A673 (cell line): Measurements from ENCODE around the gene PARD3. TPM values are rescaled to one million over a fixed set of nuclear protein-coding genes. Genes with fewer than 3 reads are reported as not detected.
"Not testable (repeated sequence)": the region's sequence is repeated elsewhere in the genome, so short reads cannot be mapped to it uniquely, and the experiment has no call there.

Source experiments
- BruUV-seq: library from RNA; stranded (reverse); fragments of 400-500 nt; replicated peaks from 2 replicates; lab custom pipeline; 2021; lab: Mats Ljungman, UMichigan
- CTCF ChIA-PET: fragments of 300-600 bp; sonication (Branson Sonifier 250); formaldehyde crosslinking; loops from one replicate; lab custom pipeline; 2022; ENCODE audit warnings: antibody characterized with exemption; lab: Charles Lee
- POLR2A ChIA-PET: fragments of 300-600 bp; sonication (Branson Sonifier 250); formaldehyde crosslinking; loops from one replicate; lab custom pipeline; 2022; ENCODE audit warnings: antibody characterized with exemption; ENCODE audit not compliant: low non-redundant PET; lab: Charles Lee
- DNase-seq: peaks from one replicate; pipeline ENCODE4 v3.0.0-alpha.2; 2015; ENCODE audit warnings: low spot score
- H3K27ac ChIP-seq: fragments of 200-600 bp; sonication (generic); 2 replicates; pipeline ENCODE4 v1.5.1; 2016; ENCODE audit warnings: mixed run types, low read depth, mild to moderate bottlenecking, mixed read lengths, antibody characterized with exemption, low read length; ENCODE audit not compliant: poor library complexity, severe bottlenecking
- H3K27me3 ChIP-seq: fragments of 200-600 bp; sonication (generic); replicated peaks from 2 replicates; pipeline ENCODE4 v1.6.1; 2017; ENCODE audit warnings: mixed run types, low read depth, mild to moderate bottlenecking, mixed read lengths, antibody characterized with exemption, low read length; ENCODE audit not compliant: insufficient read depth, poor library complexity
- H3K36me3 ChIP-seq: fragments of 200-600 bp; sonication (generic); 2 replicates; pipeline ENCODE4 v1.6.1; 2016; ENCODE audit warnings: mixed run types, mild to moderate bottlenecking, mixed read lengths, antibody characterized with exemption, low read length; ENCODE audit not compliant: insufficient read depth, poor library complexity, severe bottlenecking
- H3K4me1 ChIP-seq: fragments of 200-600 bp; sonication (generic); 2 replicates; pipeline ENCODE4 v1.6.1; 2017; ENCODE audit warnings: mixed run types, mild to moderate bottlenecking, mixed read lengths, antibody characterized with exemption, low read length; ENCODE audit not compliant: insufficient read depth, poor library complexity, severe bottlenecking
- H3K4me3 ChIP-seq: fragments of 200-600 bp; sonication (generic); 2 replicates; pipeline ENCODE4 v1.5.1; 2016; ENCODE audit warnings: low read depth, mixed run types, mild to moderate bottlenecking, mixed read lengths, low read length; ENCODE audit not compliant: poor library complexity, severe bottlenecking
- H3K9me3 ChIP-seq: fragments of 200-600 bp; sonication (generic); 2 replicates; pipeline ENCODE4 v1.6.1; 2016; ENCODE audit warnings: mixed run types, low read depth, mild to moderate bottlenecking, mixed read lengths, antibody characterized with exemption, low read length; ENCODE audit not compliant: poor library complexity, severe bottlenecking
- CTCF ChIP-seq: fragments of 300-800, 200-600 bp; sonication (generic); conservative IDR thresholded peaks from 2 replicates; pipeline ENCODE4 v1.5.1; 2017; ENCODE audit warnings: low read depth, mild to moderate bottlenecking, antibody characterized with exemption, low read length, moderate library complexity, mixed read lengths
- EZH2 ChIP-seq: fragments of 200-600 bp; sonication (generic); IDR thresholded peaks from 2 replicates; pipeline ENCODE4 v1.6.1; 2017; ENCODE audit warnings: borderline replicate concordance, low read depth, mild to moderate bottlenecking, mixed read lengths, antibody characterized with exemption, low read length; ENCODE audit not compliant: poor library complexity, severe bottlenecking
- intact Hi-C: fragments of 100-400 bp; cut with micrococcal nuclease; formaldehyde crosslinking; loops from one replicate; pipeline ENCODE4 v1.10.0; 2022; ENCODE audit not compliant: unreplicated experiment
- total RNA-seq: library from RNA; stranded (reverse); gene quantifications from 2 replicates; pipeline ENCODE4 v1.2.3, GENCODE V29; 2021

PARD3 gene
- total RNA-seq, 1 experiment from 2014 or later = 28.0 TPM

- Histone ChIP-seq H3K9me3 (no peaks in the 10 kb centered on the region), H3K27me3 (peaks cover 21% of the 10 kb centered on the region), H3K4me1 (peaks cover 15% of the 10 kb centered on the region), H3K4me3 (no peak overlapping the region), H3K36me3 (no peaks in the 10 kb centered on the region), H3K27ac (no peak overlapping the region)
- CTCF ChIA-PET = no interaction called here
- POLR2A ChIA-PET = no interaction called here
- TF ChIP-seq EZH2 (no peak), CTCF (no peak)
- DNase-seq = no peak
- intact Hi-C loops = no loop called here
- BruUV-seq = no TSS peak
Observed at GRCh38 chr10:34794835-34795234, 20.3 kb downstream of the PARD3 start.

- H3K9me3 ChIP-seq, H3K4me3 ChIP-seq, H3K36me3 ChIP-seq, DNase-seq, intact Hi-C loops, POLR2A ChIA-PET, H3K27ac ChIP-seq, BruUV-seq: not testable (repeated sequence)
- Histone ChIP-seq H3K4me1 (peaks cover 25% of the 10 kb centered on the region), H3K27me3 (peaks cover 21% of the 10 kb centered on the region)
- CTCF ChIA-PET = interaction anchor here (0.7 kb wide), 1 partner anchor 9 kb away, joined by 4 read pairs; no protein-coding TSS in a partner anchor
Observed at GRCh38 chr10:34793581-34793980, 21.5 kb downstream of the PARD3 start.

DNA sequence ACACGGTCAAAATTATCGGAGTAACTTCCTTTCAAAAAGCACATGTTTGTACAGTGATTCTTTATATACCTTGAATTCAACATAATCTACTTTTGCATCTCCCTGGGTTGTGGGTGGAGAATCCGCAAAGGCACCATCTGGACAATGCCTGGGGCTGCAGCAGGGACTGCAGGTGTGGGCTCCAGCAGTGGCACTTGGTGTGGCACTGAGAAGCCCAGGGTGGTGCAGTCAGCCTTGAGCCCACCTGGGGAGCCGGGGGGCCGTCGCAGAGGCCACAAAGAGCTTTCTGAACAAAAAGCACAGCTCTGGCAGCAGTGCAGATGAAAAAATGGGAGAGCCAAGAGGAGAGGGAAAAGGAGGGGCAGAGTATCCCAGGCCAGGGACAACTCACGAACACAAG, 22.2 kb downstream of the PARD3 start:
- Histone ChIP-seq H3K27me3 (peaks cover 21% of the 10 kb centered on the region), H3K27ac (no peak overlapping the region), H3K4me1 (peaks cover 25% of the 10 kb centered on the region), H3K4me3 (no peak overlapping the region), H3K9me3 (no peaks in the 10 kb centered on the region), H3K36me3 (no peaks in the 10 kb centered on the region)
- ChIA-PET POLR2A (no interaction called here), CTCF (no interaction called here)
- DNase-seq = no peak
- BruUV-seq = no TSS peak
- intact Hi-C loops = no loop called here
- TF ChIP-seq EZH2 = no peak
- no peak for TF ChIP-seq CTCF

DNA sequence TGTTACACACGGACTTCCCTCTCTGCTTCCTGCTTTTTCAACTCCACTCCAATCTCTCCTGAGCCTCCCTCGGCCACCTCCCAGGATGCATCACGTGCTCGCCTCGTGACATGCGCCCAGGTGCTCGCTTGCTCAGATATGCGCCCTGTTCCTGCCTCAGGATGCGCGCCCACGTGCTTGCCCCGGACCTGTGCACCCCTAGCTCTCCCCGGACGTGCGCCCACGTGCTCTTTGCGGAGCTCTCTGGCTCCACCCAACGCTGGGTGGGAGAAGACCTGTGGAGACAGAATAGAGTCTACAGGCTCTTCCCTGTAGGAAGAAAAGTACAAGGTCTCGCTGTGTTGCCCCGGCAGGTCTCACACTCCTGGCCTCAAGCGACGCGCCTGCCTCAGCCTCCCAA, 23.1 kb downstream of the PARD3 start:
- Histone ChIP-seq H3K27ac (no peak overlapping the region), H3K9me3 (no peaks in the 10 kb centered on the region), H3K36me3 (no peaks in the 10 kb centered on the region), H3K4me3 (no peak overlapping the region), H3K27me3 (peaks cover 21% of the 10 kb centered on the region), H3K4me1 (peaks cover 31% of the 10 kb centered on the region)
- TF ChIP-seq CTCF = peak; percentile 49
- TF ChIP-seq EZH2 = no peak
- no peak for DNase-seq
- ChIA-PET CTCF (interaction anchor here (1.6 kb wide), 1 partner anchor 68 kb away, joined by 6 read pairs; no protein-coding TSS in a partner anchor), POLR2A (no interaction called here)
- intact Hi-C loops = no loop called here
- no TSS peak for BruUV-seq
